Parathyroid adenoma (tissue), 2 donors: ENCODE data around the gene B3GNT7.

Experiments used
- H2AFZ ChIP-seq: fragments of 300-600 bp; sonication (generic); one replicate; pipeline ENCODE4 v1.7.0; 2017; ENCODE audit warnings: antibody characterized with exemption, mild to moderate bottlenecking
- H3K27ac ChIP-seq: fragments of 300-600 bp; sonication (generic); one replicate; pipeline ENCODE4 v1.7.0; 2017
- H3K27me3 ChIP-seq: fragments of 300-600 bp; sonication (generic); one replicate; pipeline ENCODE4 v1.7.0; 2017; ENCODE audit warnings: low read length; ENCODE audit not compliant: control insufficient read depth, insufficient read depth
- H3K36me3 ChIP-seq: fragments of 300-600 bp; sonication (generic); one replicate; pipeline ENCODE4 v1.7.0; 2017; ENCODE audit warnings: low read length; ENCODE audit not compliant: control insufficient read depth, insufficient read depth
- H3K4me1 ChIP-seq: fragments of 300-600 bp; sonication (generic); one replicate; pipeline ENCODE4 v1.7.0; 2017; ENCODE audit warnings: control low read depth
- H3K4me2 ChIP-seq: fragments of 300-600 bp; sonication (generic); one replicate; pipeline ENCODE4 v1.7.0; 2017; ENCODE audit warnings: low read length
- H3K4me3 ChIP-seq: fragments of 300-600 bp; sonication (generic); one replicate; pipeline ENCODE4 v1.7.0; 2017; ENCODE audit warnings: low read depth, low read length
- H3K79me2 ChIP-seq: fragments of 300-600 bp; sonication (generic); one replicate; pipeline ENCODE4 v1.7.0; 2017; ENCODE audit warnings: control low read depth
- H3K9ac ChIP-seq: fragments of 300-600 bp; sonication (generic); one replicate; pipeline ENCODE4 v1.7.0; 2017; ENCODE audit warnings: mild to moderate bottlenecking
- H3K9me3 ChIP-seq: fragments of 300-600 bp; sonication (generic); one replicate; pipeline ENCODE4 v1.7.0; 2017; ENCODE audit warnings: low read length; ENCODE audit not compliant: control insufficient read depth
- CTCF ChIP-seq: fragments of 300-600 bp; sonication (generic); IDR thresholded peaks from one replicate; pipeline ENCODE4 v1.7.0; 2017; ENCODE audit warnings: antibody characterized with exemption, mild to moderate bottlenecking
- donor health status: primary hyperparathyroidism.

The B3GNT7 gene

GRCh38 chr2:231360401-231360800 lies 35.1 kb upstream of the B3GNT7 start:
- Histone ChIP-seq H3K4me2 (no peak overlapping the region), H3K79me2 (no peaks in the 10 kb centered on the region), H2AFZ (no peak overlapping the region), H3K27me3 (no peaks in the 10 kb centered on the region), H3K4me1 (no peaks in the 10 kb centered on the region), H3K36me3 (no peaks in the 10 kb centered on the region), H3K9me3 (no peaks in the 10 kb centered on the region), H3K27ac (no peak overlapping the region), H3K4me3 (no peak overlapping the region), H3K9ac (no peak overlapping the region)
- TF ChIP-seq CTCF = no peak

- Histone ChIP-seq H3K9ac (no peak overlapping the region), H3K4me2 (no peak overlapping the region), H3K27me3 (no peaks in the 10 kb centered on the region), H3K9me3 (no peaks in the 10 kb centered on the region), H3K4me1 (no peaks in the 10 kb centered on the region), H2AFZ (no peak overlapping the region), H3K4me3 (no peak overlapping the region), H3K36me3 (no peaks in the 10 kb centered on the region), H3K27ac (no peak overlapping the region), H3K79me2 (no peaks in the 10 kb centered on the region)
- TF ChIP-seq CTCF = no peak
Observed at GRCh38 chr2:231360881-231361371, 34.6 kb upstream of the B3GNT7 start.

GRCh38 chr2:231361701-231362554 lies 33.6 kb upstream of the B3GNT7 start:
- no peak for TF ChIP-seq CTCF
- Histone ChIP-seq H3K4me3 (no peak overlapping the region), H3K9me3 (no peaks in the 10 kb centered on the region), H3K27me3 (no peaks in the 10 kb centered on the region), H2AFZ (no peak overlapping the region), H3K36me3 (no peaks in the 10 kb centered on the region), H3K27ac (no peak overlapping the region), H3K4me1 (no peaks in the 10 kb centered on the region), H3K79me2 (no peaks in the 10 kb centered on the region), H3K4me2 (no peak overlapping the region), H3K9ac (no peak overlapping the region)

- H3K4me3 ChIP-seq = no peak overlapping the region
- no peaks in the 10 kb centered on the region for H3K36me3 ChIP-seq
- no peak overlapping the region for H3K9ac ChIP-seq
- H3K4me2 ChIP-seq = no peak overlapping the region
- no peak overlapping the region for H3K27ac ChIP-seq
- no peaks in the 10 kb centered on the region for H3K79me2 ChIP-seq
- no peak for TF ChIP-seq CTCF
- H3K27me3 ChIP-seq = no peaks in the 10 kb centered on the region
- H2AFZ ChIP-seq = no peak overlapping the region
- H3K9me3 ChIP-seq = no peaks in the 10 kb centered on the region
- no peaks in the 10 kb centered on the region for H3K4me1 ChIP-seq
Observed at GRCh38 chr2:231362555-231363184, 32.8 kb upstream of the B3GNT7 start.
